T-helper 2 cell treated with Interferon-gamma antibody and Interleukin-4, amounts not matched to agents 100 ng/mL and 5 ng/mL, for 36 hours (primary cell): ENCODE measurements around the gene PRIM1. TPM values are rescaled to one million over a fixed set of nuclear protein-coding genes. Genes with fewer than 3 reads are reported as not detected.

Source experiments
- intact Hi-C: fragments of 100-400 bp; cut with micrococcal nuclease; formaldehyde crosslinking; loops from one replicate; pipeline ENCODE4 v1.15.1; 2023
- total RNA-seq: library from RNA; stranded (reverse); gene quantifications from 2 replicates; pipeline ENCODE4 v1.2.3, GENCODE V29; 2022

The PRIM1 gene
- total RNA-seq, 1 donor from 2014 or later: 49.7 TPM

GRCh38 chr12:56761812-56762211, 9.7 kb upstream of the PRIM1 start:
- intact Hi-C loops: no loop called here

- intact Hi-C loops: no loop called here
These were observed 8.3 kb upstream of the PRIM1 start for GRCh38 chr12:56760460-56760859.

GRCh38 chr12:56759263-56759908, 7.3 kb upstream of the PRIM1 start:
- intact Hi-C loops: no loop called here

GRCh38 chr12:56758728-56759262, 6.7 kb upstream of the PRIM1 start:
- intact Hi-C loops: no loop called here

GRCh38 chr12:56757971-56758370, 5.8 kb upstream of the PRIM1 start:
- intact Hi-C loops: loop anchor here (1.0 kb wide), 3 partner anchors 229 to 353 kb away; partner anchors contain the start of genes STAT6 and ZBTB39

- intact Hi-C loops: loop anchor here (5.0 kb wide), 2 partner anchors 309 to 374 kb away; partner anchors contain the start of gene LRP1
These were observed 1.4 kb upstream of the PRIM1 start for GRCh38 chr12:56753566-56753965.

GRCh38 chr12:56750596-56750995, 1.5 kb downstream of the PRIM1 start:
- intact Hi-C loops: loop anchor here (2.0 to 5.0 kb wide), 3 partner anchors 104 to 377 kb away; partner anchors contain the start of gene LRP1

GRCh38 chr12:56749853-56750252, 2.3 kb downstream of the PRIM1 start:
- intact Hi-C loops: loop anchor here (2.0 to 5.0 kb wide), 3 partner anchors 103 to 377 kb away; partner anchors contain the start of gene LRP1

- intact Hi-C loops: no loop called here
These were observed 2.8 kb downstream of the PRIM1 start for GRCh38 chr12:56749359-56749758.

GRCh38 chr12:56728139-56728861, 23.8 kb downstream of the PRIM1 start:
- intact Hi-C loops: loop anchor here (5.0 kb wide), 1 partner anchor 359 kb away; the partner anchor contains the start of gene NAB2

GRCh38 chr12:56726196-56726675, 25.9 kb downstream of the PRIM1 start:
- intact Hi-C loops: loop anchor here (5.0 kb wide), 1 partner anchor 361 kb away; the partner anchor contains the start of gene NAB2

- intact Hi-C loops: loop anchor here (1.0 to 5.0 kb wide), 5 partner anchors 27 to 362 kb away; partner anchors contain the start of genes NAB2, PRIM1 and PTGES3
These were observed 26.4 kb downstream of the PRIM1 start for GRCh38 chr12:56725723-56726102.

- intact Hi-C loops: loop anchor here (1.0 to 5.0 kb wide), 5 partner anchors 27 to 362 kb away; partner anchors contain the start of genes NAB2, PRIM1 and PTGES3
These were observed 27.0 kb downstream of the PRIM1 start, which contains the start of gene NACA for GRCh38 chr12:56724972-56725722. TSS of gene NACA (minus strand) at chr12:56725299. CDS start at chr12:56724521, 778 bp downstream.

- intact Hi-C loops: loop anchor here (2.0 kb wide), 1 partner anchor 88 kb away; no protein-coding TSS in a partner anchor
These were observed 27.5 kb downstream of the PRIM1 start for GRCh38 chr12:56724701-56724971.

GRCh38 chr12:56723889-56724700, 28.0 kb downstream of the PRIM1 start:
- intact Hi-C loops: loop anchor here (2.0 kb wide), 1 partner anchor 87 kb away; no protein-coding TSS in a partner anchor

- intact Hi-C loops: no loop called here
These were observed 28.8 kb downstream of the PRIM1 start for GRCh38 chr12:56723352-56723751.

- intact Hi-C loops: no loop called here
These were observed 29.3 kb downstream of the PRIM1 start for GRCh38 chr12:56722832-56723231.

GRCh38 chr12:56721721-56722120, 30.4 kb downstream of the PRIM1 start:
- intact Hi-C loops: no loop called here

- intact Hi-C loops: no loop called here
These were observed 30.9 kb downstream of the PRIM1 start for GRCh38 chr12:56721216-56721615.

GRCh38 chr12:56720731-56721151, 31.4 kb downstream of the PRIM1 start:
- intact Hi-C loops: no loop called here
